Pulmonary artery endothelial cell (primary cell): ENCODE measurements around the gene CLDN15. TPM values are rescaled to one million over a fixed set of nuclear protein-coding genes. Genes with fewer than 3 reads are reported as not detected.
"Not testable (repeated sequence)": the region's sequence is repeated elsewhere in the genome, so short reads cannot be mapped to it uniquely, and the experiment has no call there.

ENCODE experiments used
- DNase-seq: peaks from one replicate; pipeline ENCODE4 v3.0.0-alpha.2; 2011; ENCODE audit warnings: low read depth, low spot score
- total RNA-seq: library from RNA; depleted of rRNA; stranded (reverse); fragments of >200 nt; gene quantifications from 2 replicates; pipeline ENCODE4 v1.2.3, GENCODE V29; 2014

The CLDN15 gene
- total RNA-seq, 1 donor from 2014 or later: 2.0 TPM

- no peak for DNase-seq
Observed at GRCh38 chr7:101222275-101222830, 15.2 kb downstream of the CLDN15 start.

- DNase-seq: no peak
Observed at GRCh38 chr7:101220295-101220694, 17.3 kb downstream of the CLDN15 start.

DNA sequence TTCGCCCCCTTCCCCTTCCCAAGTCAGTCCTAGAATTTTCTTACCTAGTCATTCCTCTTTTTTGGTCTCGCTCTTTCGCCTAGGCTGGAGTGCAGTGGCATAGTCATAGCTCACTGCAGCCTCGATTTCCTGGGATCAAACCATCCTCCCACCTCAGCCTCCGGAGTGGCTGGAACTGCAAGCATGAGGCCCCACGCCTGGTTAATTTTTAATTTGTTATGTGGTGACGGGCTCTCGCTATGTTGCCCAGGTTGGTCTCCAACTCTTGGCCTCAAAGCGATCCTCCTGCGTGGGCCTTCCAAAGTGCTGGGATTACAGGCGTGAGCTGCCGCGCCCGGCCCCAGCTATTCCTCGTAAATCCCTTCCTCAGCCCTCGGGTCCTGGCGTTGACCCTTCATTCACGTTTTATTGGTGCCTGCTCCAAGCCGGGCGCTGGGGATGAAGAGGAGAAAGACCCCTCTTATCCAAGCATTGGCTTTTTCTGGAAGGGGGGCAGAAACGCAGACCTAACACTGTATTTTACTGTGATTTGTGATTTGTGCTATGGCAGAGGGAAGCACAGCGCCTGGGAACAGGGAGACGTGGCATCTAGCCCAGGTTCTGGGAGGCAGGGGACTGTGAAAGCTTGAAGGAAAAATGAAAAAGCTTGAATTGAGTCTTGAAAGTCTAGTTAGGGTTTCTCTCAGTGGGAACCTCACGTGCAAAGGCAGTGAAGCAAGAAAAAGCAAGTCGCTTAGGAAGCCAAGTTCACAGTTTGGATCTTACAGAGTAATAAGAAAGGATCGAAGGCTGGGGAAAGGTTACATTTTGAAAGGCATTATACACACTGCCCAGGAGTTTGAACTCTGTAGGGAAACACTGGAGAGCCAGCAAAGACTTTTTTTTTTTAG, 19.1 kb downstream of the CLDN15 start:
- no peak for DNase-seq

- peak; percentile 88 for DNase-seq
Observed at GRCh38 chr7:101217388-101218235, 20.0 kb downstream of the CLDN15 start, which contains the start of the genes PLOD3 and ZNHIT1. TSS of gene PLOD3 (minus strand) at chr7:101217581. CDS start at chr7:101217274, 307 bp downstream. TSS of gene ZNHIT1 (plus strand) at chr7:101218165. CDS start at chr7:101218196, 31 bp downstream.

DNA sequence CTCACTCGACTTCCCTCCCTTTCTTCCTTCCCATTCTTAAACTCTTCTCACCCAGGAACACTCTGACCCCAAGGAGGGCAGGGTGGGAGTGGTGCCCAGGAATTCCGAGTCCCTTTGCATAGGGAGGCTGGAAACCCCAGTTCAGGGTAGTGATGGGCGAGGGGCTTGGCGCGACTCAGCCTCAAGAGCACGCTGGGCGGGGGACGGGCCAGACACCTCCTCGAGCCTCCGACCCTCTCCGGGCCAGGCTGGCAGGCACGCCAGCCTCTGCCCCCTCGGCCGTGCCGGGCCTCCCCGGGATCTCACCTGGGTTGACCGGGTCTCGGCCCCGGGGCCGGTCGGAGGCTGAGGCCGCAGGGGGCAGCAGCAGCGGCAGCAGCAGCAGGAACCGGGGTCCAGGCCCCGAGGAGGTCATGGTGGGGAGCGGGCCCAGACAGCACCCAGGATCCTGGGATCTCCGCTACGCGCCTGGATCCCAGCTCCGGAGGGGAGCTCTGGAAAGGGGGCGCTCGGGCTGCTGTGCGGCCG, 20.7 kb downstream of the CLDN15 start:
- DNase-seq: no peak

DNA sequence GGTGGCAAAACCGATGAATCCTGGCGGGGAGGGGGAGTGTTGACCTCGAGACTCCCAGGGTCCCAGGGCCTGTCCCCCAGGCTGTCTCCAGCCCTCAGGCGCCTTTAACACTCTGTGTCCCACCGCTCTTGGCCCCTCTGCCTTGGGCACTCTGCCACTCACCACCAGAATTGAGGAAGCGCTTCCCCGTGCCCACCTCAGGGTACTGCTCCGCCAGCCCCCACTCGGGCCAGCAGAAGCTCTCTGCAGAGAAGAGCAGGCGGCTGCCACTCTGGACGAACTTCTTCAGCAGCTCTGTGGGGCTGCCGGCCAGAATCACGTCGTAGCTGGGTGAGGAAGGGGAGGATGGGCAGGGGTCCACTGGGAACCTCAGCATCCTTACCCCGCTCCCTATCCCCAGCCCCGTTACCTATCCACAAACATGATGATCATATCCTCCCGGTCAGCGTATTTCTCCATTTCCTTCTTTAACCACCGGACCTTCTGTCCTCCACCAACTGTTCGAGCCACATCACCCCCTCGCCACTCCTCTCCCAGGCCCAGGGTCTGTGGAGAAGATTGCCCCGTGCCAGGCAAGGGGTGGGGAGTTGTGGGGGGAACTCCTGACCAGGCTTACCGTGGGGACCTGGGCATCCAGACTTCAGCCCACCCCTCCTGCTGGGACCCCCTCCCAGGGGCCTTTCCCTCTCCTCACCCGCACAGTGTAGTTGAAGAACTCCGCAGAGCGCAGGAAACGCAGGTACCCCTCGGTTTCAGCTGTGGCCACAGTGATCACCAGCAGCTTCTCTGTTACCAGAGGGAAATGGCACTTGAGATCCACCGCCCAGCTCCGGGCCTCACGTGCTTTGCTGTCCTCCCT, 21.4 kb downstream of the CLDN15 start:
- no peak for DNase-seq

DNA sequence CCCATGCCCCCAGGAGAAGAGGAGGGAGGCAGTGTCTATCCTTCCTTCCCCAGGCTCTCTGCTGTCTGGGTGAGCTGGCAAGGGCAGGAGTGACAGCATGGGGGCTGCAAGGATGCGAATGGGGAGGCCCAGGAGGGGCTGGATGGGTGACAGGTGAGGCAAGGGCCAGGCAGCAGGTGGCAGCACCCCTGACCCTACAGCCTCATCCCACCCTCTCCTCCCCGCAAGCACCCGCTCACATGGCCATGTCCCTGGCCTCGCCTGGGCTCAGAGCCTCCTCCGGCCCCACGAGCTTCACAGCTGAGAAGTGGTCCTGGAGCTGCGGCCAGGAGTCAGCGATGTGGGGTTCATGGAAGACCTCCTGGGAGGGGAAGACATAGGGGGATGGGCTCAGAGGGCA, 25.6 kb downstream of the CLDN15 start:
- DNase-seq: no peak

DNA sequence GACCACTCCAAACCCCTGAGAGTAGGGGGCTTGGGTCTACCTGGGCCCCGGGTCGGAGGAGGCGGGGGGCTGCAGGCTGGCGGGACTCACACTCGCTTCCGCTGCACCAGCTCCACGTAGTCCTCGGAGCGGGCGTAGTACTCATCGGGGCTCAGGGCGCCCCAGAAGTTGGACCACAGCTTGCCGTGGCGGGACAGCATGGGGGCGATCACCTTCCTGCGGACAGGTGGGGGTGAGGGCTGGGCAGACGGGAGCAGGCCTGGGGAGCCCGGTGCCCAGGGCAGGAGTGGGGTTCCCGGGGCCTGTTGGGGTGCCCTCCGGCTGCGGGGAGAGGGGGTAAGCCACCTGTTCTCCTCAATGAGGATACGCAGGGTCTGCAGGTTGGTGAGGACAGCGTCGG, 26.1 kb downstream of the CLDN15 start:
- DNase-seq: no peak

- no peak for DNase-seq
Observed at GRCh38 chr7:101210143-101210542, 27.5 kb downstream of the CLDN15 start.

DNA sequence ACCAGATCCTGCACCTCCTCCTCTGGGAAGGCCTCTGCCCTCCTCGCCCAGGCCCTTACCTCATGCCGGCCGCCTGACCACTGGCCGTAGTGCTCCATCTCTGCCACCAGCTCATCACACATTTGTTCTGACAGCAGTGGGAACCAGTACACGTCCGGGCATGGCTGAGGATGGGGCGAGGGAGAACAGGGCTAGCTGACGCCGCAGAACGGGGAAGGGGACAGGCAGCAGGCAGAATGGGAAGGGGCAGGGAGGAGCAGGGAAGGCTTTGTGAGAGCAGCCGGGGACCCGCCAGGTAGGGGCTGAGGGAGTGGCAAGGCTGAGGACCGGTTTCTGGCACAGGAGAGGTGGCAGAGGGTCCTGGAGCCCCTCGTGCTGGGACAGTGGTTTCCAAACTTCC, 28.8 kb downstream of the CLDN15 start:
- no peak for DNase-seq

DNA sequence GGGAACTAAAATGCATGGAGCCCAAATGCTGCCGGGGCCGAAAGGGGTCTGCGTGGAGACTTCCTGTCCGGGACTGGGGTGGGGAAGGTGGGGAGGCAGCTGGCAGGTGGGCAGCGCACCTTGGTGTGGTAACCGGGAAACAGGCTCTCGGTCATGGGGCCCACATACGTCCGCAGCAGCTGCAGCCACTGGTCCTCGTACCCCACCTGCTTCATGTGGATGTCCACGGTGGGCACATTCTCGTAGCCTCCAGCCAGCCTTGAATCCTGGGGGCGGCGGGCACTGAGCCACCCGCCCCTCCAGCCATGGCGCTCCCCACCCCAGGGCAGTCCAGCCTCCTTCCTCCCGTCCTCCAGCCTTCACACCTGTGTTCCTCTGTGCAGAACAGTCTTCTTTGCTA, 30.1 kb downstream of the CLDN15 start:
- DNase-seq: no peak

GRCh38 chr7:101206665-101207042, 30.9 kb downstream of the CLDN15 start:
- DNase-seq: no peak

DNA sequence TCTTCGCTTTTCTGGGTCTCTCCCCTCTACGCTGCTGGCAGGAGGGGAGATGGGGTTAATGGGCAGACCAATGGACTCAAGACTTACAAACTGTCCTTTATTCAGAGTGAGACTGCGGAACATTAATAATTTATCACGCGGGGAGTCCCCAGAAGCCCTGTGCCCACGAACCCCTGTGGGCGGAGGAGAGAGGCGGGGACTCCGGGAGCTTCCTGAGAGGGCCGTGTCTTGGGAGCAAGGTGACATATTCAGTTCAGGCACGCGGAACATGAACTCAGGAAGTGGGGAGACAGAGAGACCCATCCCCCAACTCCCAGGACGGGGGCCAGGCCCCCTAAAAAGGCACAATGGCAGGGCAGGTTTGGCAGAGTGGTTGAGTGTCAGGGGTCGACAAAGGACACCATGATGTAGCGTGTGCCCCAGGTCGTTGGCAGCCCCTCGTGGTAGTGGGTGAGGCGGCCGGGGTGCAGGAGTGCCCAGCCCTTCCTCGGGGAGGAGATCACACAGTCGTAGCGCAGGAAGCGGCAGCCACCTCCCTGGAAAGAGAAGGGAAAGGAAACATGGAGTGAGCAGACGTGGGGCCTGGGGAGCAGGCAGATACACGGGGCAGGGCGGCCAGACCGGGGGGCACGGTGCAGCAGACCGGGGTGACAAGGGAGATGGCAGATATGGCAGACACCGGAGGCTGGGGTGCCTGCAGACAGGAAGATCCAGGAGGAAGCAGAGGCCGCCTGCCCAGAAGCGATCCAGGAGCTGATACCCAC, 31.5 kb downstream of the CLDN15 start:
- DNase-seq: no peak

- not testable (repeated sequence) for DNase-seq
Observed at GRCh38 chr7:101203740-101204738, 33.6 kb downstream of the CLDN15 start.

DNA sequence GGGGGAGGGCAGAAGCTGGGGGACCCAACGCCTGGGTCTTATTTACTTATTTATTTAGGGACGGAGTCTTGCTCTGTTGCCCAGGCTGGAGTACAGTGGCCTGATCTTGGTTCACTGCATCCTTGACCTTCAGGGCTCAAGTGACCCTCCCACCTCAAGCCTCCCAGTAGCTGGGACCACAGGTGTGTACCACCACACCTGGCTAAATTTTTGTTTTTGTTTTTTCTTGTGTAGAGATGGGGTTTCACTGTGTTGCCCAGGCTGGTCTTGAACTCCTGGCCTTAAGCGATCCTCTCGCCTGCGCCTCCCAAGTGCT, 35.0 kb downstream of the CLDN15 start:
- no peak for DNase-seq

DNA sequence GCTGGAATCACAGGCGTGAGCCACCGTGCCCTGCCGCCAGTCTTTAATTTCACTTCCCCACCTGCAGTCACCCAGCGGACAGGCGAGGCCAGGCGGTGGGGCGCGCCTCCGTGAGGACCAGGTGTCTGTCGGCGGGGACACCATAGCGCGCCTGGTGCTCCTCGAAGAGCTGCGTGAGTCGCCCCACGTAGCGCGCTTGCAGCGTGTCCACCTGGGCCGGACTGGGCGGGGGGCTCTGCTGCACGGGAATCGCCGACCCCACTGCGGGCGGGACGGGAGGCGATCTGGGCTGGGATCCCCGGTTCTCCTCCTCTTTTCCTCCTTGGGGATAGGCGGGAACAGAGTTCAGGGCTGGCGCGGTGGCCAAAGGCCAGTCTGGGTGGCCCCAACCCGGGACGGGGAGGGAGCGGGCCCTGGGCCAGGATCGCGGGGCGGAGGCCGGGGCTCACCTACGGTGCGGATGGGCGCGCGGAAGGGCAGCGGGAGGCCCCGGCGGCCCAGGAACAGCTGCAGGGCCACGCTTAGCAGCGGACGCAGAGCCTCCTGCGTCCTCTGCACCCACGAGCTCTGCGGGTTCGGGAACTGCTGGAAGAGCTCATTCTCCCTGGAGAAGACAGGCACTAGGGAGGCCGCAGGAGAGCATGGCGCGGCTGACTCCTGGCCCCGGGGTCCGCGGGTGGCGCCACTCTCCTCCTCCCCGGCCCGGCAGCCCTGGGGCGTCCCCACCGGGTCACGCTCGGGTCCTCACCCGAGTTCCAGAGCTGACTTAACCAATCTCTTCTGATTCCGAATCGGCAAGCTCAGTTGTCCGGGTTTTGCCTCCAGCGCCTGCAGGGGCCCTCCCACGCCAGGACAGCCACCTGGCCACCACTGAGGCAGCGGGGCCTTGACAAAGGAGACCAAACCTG, 35.7 kb downstream of the CLDN15 start:
- no peak for DNase-seq

GRCh38 chr7:101200862-101201599, 36.6 kb downstream of the CLDN15 start, which contains the start of gene MOGAT3:
TSS of gene MOGAT3 (minus strand) at chr7:101201036. CDS start at chr7:101200854, 182 bp downstream.
- DNase-seq: no peak
